ENCODE data around the gene PGM2.

DNA sequence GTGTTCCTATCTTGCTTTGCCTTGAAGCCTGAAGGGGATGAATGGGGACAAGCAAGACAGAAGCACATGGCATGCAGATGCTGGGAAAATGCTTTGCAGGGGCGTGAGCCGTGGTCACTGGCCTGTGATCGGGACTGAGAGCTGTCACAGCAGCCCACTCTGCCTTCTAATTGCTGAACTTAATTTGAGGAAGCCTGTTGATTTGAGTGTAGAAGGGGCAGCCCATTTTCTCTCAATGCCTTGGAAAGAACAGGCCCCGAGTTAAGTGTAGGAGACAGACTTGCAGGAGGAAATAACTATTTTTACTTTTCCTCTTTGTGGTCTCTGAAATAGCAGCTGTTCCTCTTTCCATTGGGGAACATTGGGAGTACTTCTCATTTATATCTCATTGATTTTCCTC lies 38.3 kb downstream of the PGM2 start:
- TF ChIP-seq, protein P1, sequence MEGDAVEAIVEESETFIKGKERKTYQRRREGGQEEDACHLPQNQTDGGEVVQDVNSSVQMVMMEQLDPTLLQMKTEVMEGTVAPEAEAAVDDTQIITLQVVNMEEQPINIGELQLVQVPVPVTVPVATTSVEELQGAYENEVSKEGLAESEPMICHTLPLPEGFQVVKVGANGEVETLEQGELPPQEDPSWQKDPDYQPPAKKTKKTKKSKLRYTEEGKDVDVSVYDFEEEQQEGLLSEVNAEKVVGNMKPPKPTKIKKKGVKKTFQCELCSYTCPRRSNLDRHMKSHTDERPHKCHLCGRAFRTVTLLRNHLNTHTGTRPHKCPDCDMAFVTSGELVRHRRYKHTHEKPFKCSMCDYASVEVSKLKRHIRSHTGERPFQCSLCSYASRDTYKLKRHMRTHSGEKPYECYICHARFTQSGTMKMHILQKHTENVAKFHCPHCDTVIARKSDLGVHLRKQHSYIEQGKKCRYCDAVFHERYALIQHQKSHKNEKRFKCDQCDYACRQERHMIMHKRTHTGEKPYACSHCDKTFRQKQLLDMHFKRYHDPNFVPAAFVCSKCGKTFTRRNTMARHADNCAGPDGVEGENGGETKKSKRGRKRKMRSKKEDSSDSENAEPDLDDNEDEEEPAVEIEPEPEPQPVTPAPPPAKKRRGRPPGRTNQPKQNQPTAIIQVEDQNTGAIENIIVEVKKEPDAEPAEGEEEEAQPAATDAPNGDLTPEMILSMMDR (optimal IDR thresholded peaks at IDR 0.05 in 1 of 3, IDR thresholded peaks at IDR 0.05 in 1 of 3, conservative IDR thresholded peaks at IDR 0.05 in 1 of 3; ENCODE audit: extremely low read depth in 1 of 3, insufficient read depth in 2 of 3, low read length in 3 of 3) = no peak
- no peak for TF ChIP-seq EZH2 (IDR thresholded peaks at IDR 0.05; ENCODE audit: low read length)
